IPS DF 4.7 (cell line): Measurements from ENCODE around the gene PROB1.

Experiments used
- DNase-seq: peaks from one replicate; pipeline ENCODE4 v3.0.0-alpha.2; 2013; ENCODE audit warnings: low spot score; ENCODE audit errors: extremely low read depth

PROB1 gene

GRCh38 chr5:139343476-139343875 lies 51.4 kb downstream of the PROB1 start:
- DNase-seq: no peak

DNA sequence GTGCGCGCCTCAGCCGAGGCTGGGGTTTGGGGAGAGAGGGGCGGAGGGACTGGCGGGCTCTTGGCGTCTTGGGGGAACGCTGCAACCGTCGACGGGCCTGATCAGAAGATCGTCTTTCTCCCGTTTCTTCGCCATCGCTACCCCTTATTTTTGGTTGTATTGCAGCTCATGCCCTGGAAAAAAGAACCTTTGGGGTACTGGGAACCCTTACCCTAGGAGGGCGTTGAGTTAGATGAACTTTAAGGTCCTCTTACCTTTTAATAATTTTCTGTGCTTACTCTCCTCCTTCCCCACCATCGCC lies 52.5 kb downstream of the PROB1 start:
- no peak for DNase-seq

- DNase-seq: peak; percentile 95
These were observed 53.0 kb downstream of the PROB1 start, which contains the start of gene PAIP2 for GRCh38 chr5:139341689-139342422. Gene PAIP2 (plus strand): TSS chr5:139341854. CDS start chr5:139363785, 21,931 bp downstream.

- DNase-seq: no peak
These were observed 53.7 kb downstream of the PROB1 start for GRCh38 chr5:139341187-139341688.
